ENCODE data around the gene STX8.

STX8 gene

GRCh38 chr17:9332132-9332494 lies 243.5 kb downstream of the STX8 start:
- no peak overlapping the region for H3K4me3 ChIP-seq (ENCODE audit: low read depth, low read length)
- TF ChIP-seq, protein P1, sequence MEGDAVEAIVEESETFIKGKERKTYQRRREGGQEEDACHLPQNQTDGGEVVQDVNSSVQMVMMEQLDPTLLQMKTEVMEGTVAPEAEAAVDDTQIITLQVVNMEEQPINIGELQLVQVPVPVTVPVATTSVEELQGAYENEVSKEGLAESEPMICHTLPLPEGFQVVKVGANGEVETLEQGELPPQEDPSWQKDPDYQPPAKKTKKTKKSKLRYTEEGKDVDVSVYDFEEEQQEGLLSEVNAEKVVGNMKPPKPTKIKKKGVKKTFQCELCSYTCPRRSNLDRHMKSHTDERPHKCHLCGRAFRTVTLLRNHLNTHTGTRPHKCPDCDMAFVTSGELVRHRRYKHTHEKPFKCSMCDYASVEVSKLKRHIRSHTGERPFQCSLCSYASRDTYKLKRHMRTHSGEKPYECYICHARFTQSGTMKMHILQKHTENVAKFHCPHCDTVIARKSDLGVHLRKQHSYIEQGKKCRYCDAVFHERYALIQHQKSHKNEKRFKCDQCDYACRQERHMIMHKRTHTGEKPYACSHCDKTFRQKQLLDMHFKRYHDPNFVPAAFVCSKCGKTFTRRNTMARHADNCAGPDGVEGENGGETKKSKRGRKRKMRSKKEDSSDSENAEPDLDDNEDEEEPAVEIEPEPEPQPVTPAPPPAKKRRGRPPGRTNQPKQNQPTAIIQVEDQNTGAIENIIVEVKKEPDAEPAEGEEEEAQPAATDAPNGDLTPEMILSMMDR (IDR thresholded peaks at IDR 0.05; ENCODE audit: low read depth, low read length), result no peak

- TF ChIP-seq, protein P1 (IDR thresholded peaks at IDR 0.05; ENCODE audit: low read depth, low read length), result no peak
- no peak overlapping the region for H3K4me3 ChIP-seq (ENCODE audit: low read depth, low read length)
Measured at GRCh38 chr17:9331279-9332131, 244.1 kb downstream of the STX8 start.

DNA sequence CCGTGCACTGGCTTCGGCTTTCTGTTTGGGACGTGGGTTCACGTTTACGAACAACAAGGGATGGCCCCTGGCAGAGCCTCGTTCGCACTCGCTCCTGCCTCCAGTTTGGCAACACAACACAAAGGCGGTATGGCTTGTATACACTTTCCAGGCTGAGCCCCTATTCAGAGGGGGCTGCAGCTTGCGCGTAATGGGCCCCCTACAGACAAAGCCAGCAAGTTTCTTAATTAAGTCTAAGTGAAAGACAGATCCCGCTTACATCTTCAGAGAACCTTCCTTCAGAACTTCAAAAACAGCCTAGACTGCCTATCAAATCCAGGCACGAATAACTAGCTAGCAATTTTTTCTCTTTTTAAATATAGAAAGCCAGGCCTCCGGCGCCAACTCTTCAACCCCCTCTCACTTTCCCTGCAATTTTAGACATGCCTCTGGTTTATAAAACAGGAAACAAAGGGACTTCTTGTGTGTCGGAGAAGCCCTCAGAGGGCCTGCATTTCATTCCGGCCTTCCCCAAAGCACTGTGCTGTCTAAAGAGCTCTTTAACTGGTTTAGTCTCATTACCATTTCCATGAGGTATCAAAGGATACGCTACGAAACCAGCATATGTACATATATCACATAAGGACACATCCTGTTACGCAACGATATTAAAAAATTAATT lies 244.9 kb downstream of the STX8 start:
- TF ChIP-seq, protein P1 (IDR thresholded peaks at IDR 0.05; ENCODE audit: low read depth, low read length), result no peak
- H3K4me3 ChIP-seq (ENCODE audit: low read depth, low read length), result no peak overlapping the region

DNA sequence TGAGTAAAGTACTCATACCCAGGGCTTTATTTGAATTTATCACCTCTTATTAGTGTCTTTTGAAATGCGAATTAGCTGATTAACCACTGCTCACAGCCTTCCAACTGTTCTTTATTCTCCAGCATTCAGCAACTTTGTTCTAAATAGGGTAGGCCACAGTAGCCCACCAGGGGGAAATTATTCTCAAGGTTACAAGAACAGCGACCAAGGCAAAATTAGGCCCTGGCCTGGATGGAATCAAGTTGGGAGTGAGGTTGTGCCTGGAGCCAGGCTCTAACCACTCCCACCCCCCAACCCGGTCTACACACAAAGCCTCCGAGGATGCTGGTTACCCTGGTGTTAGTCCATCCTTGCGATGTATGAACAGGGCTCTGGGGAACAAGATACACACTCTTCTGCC lies 245.5 kb downstream of the STX8 start:
- H3K4me3 ChIP-seq (ENCODE audit: low read depth, low read length), result no peak overlapping the region
- TF ChIP-seq, protein P1 (IDR thresholded peaks at IDR 0.05; ENCODE audit: low read depth, low read length), result no peak

- TF ChIP-seq, protein P1 (IDR thresholded peaks at IDR 0.05; ENCODE audit: low read depth, low read length), result no peak
- H3K4me3 ChIP-seq (ENCODE audit: low read depth, low read length), result no peak overlapping the region
Measured at GRCh38 chr17:9329251-9329921, 246.2 kb downstream of the STX8 start.

DNA sequence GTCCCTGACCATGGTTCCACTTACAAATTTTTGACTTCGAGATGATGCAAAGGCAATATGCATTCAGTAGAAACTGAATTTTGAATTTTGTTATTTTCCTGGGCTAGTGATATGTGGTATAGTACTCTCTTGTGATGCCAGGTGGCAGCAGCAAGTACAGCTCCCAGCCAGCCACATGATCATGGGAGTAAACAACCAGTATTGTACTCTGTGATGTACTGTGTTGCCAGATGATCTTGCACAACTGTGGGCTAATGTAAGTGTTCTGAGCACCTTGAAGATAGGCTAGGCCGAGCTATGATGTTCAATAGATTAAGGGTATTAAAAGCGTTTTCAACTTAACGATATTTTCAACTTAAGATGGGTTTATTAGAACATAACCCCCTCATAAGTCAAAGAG lies 250.8 kb downstream of the STX8 start:
- TF ChIP-seq, protein P1 (IDR thresholded peaks at IDR 0.05; ENCODE audit: low read depth, low read length), result no peak
- H3K4me3 ChIP-seq (ENCODE audit: low read depth, low read length), result no peak overlapping the region

- no peak overlapping the region for H3K4me3 ChIP-seq (ENCODE audit: low read depth, low read length)
- TF ChIP-seq, protein P1 (IDR thresholded peaks at IDR 0.05; ENCODE audit: low read depth, low read length), result no peak
Measured at GRCh38 chr17:9322326-9322725, 253.3 kb downstream of the STX8 start.
